Fibroblast of villous mesenchyme (primary cell): ENCODE data around the gene LIFR. TPM values are rescaled to one million over a fixed set of nuclear protein-coding genes. Genes with fewer than 3 reads are reported as not detected.

ENCODE experiments used
- DNase-seq: peaks from one replicate; pipeline ENCODE4 v3.0.0-alpha.2; 2010; ENCODE audit warnings: low read depth
- H3K4me3 ChIP-seq: 2 replicates; pipeline ENCODE4 v1.5.1; 2011; ENCODE audit warnings: low read depth, mild to moderate bottlenecking, low read length
- CTCF ChIP-seq: IDR thresholded peaks from 2 replicates; pipeline ENCODE4 v1.5.1; 2012; ENCODE audit warnings: low read depth, mild to moderate bottlenecking, low read length; ENCODE audit not compliant: insufficient read depth
- total RNA-seq: library from RNA; depleted of rRNA; stranded (reverse); fragments of >200 nt; gene quantifications from 2 replicates; pipeline ENCODE4 v1.2.3, GENCODE V29; 2012

The LIFR gene
- total RNA-seq, 1 donor = 40.2 TPM

- DNase-seq = no peak
- H3K4me3 ChIP-seq = no peak overlapping the region
- no peak for TF ChIP-seq CTCF
Observed at GRCh38 chr5:38455796-38456330, 100.6 kb downstream of the LIFR start.

GRCh38 chr5:38453921-38454320 lies 102.5 kb downstream of the LIFR start:
- no peak for TF ChIP-seq CTCF
- DNase-seq = no peak
- no peak overlapping the region for H3K4me3 ChIP-seq

GRCh38 chr5:38453506-38453905 lies 102.9 kb downstream of the LIFR start:
- no peak for TF ChIP-seq CTCF
- no peak for DNase-seq
- H3K4me3 ChIP-seq = no peak overlapping the region

GRCh38 chr5:38452201-38452600 lies 104.2 kb downstream of the LIFR start:
- TF ChIP-seq CTCF = no peak
- DNase-seq = no peak
- H3K4me3 ChIP-seq = no peak overlapping the region

- DNase-seq = no peak
Observed at GRCh38 chr5:38451074-38451725, 105.2 kb downstream of the LIFR start.

GRCh38 chr5:38450627-38451026 lies 105.8 kb downstream of the LIFR start:
- TF ChIP-seq CTCF = no peak
- H3K4me3 ChIP-seq = no peak overlapping the region
- DNase-seq = no peak

More at GRCh38 chr5:38451074-38451725, 105.2 kb downstream of the LIFR start:
- no peak overlapping the region for H3K4me3 ChIP-seq
- TF ChIP-seq CTCF = no peak
